ENCODE data around the gene SLC30A2. TPM values are rescaled to one million over a fixed set of nuclear protein-coding genes. Genes with fewer than 3 reads are reported as not detected.
A peak's percentile ranks its signal among the peaks of the same experiment; 100 is the strongest.

Gene SLC30A2
- total and polyA plus RNA-seq, 2 experiments from 2014 or later = 0.07 TPM; not detected in 1

DNA sequence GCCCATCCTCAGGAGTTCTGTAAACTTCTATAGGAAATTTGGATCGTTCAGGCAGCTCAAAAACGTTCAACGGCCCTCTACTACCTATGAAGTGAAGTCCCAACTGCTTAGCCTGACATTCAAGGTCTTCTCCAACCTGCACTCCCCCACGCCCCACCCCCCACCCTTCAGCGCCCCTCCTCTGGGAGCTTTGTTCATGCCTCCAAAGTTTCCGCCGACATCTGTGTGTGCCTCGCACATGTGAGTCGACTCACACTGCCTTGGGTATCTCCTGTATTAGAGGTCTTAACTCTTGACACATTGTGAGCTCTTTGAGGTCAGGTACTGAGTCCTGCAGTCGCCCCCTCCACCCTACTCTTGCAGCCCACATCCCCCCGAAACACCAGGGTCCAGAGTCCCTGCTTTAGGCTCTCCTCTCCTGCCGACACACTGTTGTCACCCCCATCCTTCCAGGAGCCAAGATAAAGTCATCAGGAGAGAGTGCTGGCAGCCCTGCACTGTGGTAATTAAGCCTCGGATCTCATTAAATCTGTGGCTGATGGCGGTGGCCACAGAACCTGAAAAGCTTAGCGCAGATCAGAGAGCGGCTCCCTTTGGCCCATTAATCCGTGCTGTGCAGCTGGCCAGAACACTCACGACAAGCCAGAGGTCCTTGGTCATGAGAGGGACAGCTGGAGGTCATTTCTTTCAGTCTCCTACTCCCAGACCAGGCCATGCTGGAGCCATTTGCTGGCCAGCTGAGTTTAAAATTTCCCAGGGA lies 46.7 kb downstream of the SLC30A2 start (continued):
- TF ChIP-seq REST (IDR thresholded peaks at IDR 0.05; ENCODE audit: unreplicated experiment) (no peak), EZH2 (IDR thresholded peaks at IDR 0.05; ENCODE audit: low read depth, unreplicated experiment) (no peak), CREB1 (CRISPR knock-in tag; IDR thresholded peaks at IDR 0.05; ENCODE audit: low read depth) (no peak)
- TF ChIP-seq, protein P1, sequence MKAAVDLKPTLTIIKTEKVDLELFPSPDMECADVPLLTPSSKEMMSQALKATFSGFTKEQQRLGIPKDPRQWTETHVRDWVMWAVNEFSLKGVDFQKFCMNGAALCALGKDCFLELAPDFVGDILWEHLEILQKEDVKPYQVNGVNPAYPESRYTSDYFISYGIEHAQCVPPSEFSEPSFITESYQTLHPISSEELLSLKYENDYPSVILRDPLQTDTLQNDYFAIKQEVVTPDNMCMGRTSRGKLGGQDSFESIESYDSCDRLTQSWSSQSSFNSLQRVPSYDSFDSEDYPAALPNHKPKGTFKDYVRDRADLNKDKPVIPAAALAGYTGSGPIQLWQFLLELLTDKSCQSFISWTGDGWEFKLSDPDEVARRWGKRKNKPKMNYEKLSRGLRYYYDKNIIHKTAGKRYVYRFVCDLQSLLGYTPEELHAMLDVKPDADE (IDR thresholded peaks at IDR 0.05) = no peak

GRCh38 chr1:25997828-25998761 lies 47.8 kb downstream of the SLC30A2 start, which contains the start of gene PAFAH2:
PAFAH2 (minus strand) TSS chr1:25998063; CDS start chr1:25990816, 7,247 bp downstream.
- peaks cover 12% of the 10 kb centered on the region for H3K27me3 Mint-ChIP-seq (ENCODE audit: insufficient read depth, low read depth, poor library complexity)
- H3K27ac Mint-ChIP-seq = peak within 1 kb of the TSS; percentile 97
- Histone ChIP-seq H3K27ac (ENCODE audit: low read depth) (peak within 1 kb of the TSS; percentile 17; the same call in 1 of the 2 replicates), H3K79me2 (replicated peaks; ENCODE audit: insufficient read depth) (no peaks in the 10 kb centered on the region), H3K4me3 (peak within 1 kb of the TSS; percentile 58), H3K36me3 (ENCODE audit: insufficient read depth) (no peaks in the 10 kb centered on the region), H3F3A (replicated peaks; ENCODE audit: low read depth) (no peaks in the 10 kb centered on the region), H3K9me2 (ENCODE audit: insufficient read depth) (no peaks in the 10 kb centered on the region), H3K4me1 (ENCODE audit: insufficient read depth) (peaks cover 14% of the 10 kb centered on the region), H4K20me1 (replicated peaks; ENCODE audit: insufficient read depth) (no peaks in the 10 kb centered on the region), H3K27me3 (ENCODE audit: insufficient read depth) (no peaks in the 10 kb centered on the region), H3K4me2 (peak within 1 kb of the TSS; percentile 76), H2AFZ (peak within 1 kb of the TSS; percentile 100)
- DNase-seq (ENCODE audit: low spot score) (peak; percentile 100), ATAC-seq (peak; percentile 96)
- H3K9me3 Mint-ChIP-seq = no peaks in the 10 kb centered on the region
- H3K4me3 Mint-ChIP-seq = peak within 1 kb of the TSS; percentile 91
- peaks cover 29% of the 10 kb centered on the region for H3K4me1 Mint-ChIP-seq
- no peaks in the 10 kb centered on the region for H3K36me3 Mint-ChIP-seq (ENCODE audit: low read depth)
- TF ChIP-seq JUNB (IDR thresholded peaks at IDR 0.05; ENCODE audit: unreplicated experiment) (no peak), CREB1 (CRISPR knock-in tag; IDR thresholded peaks at IDR 0.05; ENCODE audit: low read depth) (peak; percentile 85), NANOG (IDR thresholded peaks at IDR 0.05; ENCODE audit: borderline replicate concordance) (no peak), ZNF114 (CRISPR knock-in tag; IDR thresholded peaks at IDR 0.05) (no peak), CTCF (conservative IDR thresholded peaks at IDR 0.05; ENCODE audit: low read depth in 2 of 2) (peak; percentile 83 to 98), STAT1 (IDR thresholded peaks at IDR 0.05; ENCODE audit: unreplicated experiment) (no peak), EZH2phosphoT487 (IDR thresholded peaks at IDR 0.05; ENCODE audit: unreplicated experiment) (no peak), POLR2AphosphoS5 (IDR thresholded peaks at IDR 0.05; ENCODE audit: low read depth) (peak; percentile 52)
- TF ChIP-seq, protein P1 (IDR thresholded peaks at IDR 0.05) = peak; percentile 100
